ENCODE results near the gene RHBDF2.

- no peak for TF ChIP-seq POLR2A (IDR thresholded peaks at IDR 0.05; ENCODE audit: low read length)
- TF ChIP-seq GATA1 (IDR thresholded peaks at IDR 0.05; ENCODE audit: low read depth, low read length), result no peak
Observed at GRCh38 chr17:76475302-76475701, 25.9 kb downstream of the RHBDF2 start.

All from erythroblast (primary cell).